Stimulated activated CD4-positive, alpha-beta T cell treated with anti-CD3 and anti-CD28 coated beads, Interleukin-15, amount 100 ng/mL, for 24 hours (primary cell): ENCODE results near the gene TRIM15.
"Not testable (repeated sequence)": the region's sequence is repeated elsewhere in the genome, so short reads cannot be mapped to it uniquely, and the experiment has no call there.

Source experiments
- DNase-seq: peaks from one replicate; pipeline ENCODE4 v3.0.0-alpha.2; 2020

Gene TRIM15

GRCh38 chr6:30163918-30164654 is 740 bp downstream of the TRIM15 start:
- DNase-seq = no peak

GRCh38 chr6:30164714-30165113 is 1.4 kb downstream of the TRIM15 start:
- DNase-seq = no peak

GRCh38 chr6:30165238-30165637 is 1.9 kb downstream of the TRIM15 start:
- DNase-seq = not testable (repeated sequence)

GRCh38 chr6:30167101-30167500 is 3.8 kb downstream of the TRIM15 start:
- DNase-seq = peak; percentile 32

GRCh38 chr6:30168741-30169140 is 5.4 kb downstream of the TRIM15 start:
- no peak for DNase-seq

DNA sequence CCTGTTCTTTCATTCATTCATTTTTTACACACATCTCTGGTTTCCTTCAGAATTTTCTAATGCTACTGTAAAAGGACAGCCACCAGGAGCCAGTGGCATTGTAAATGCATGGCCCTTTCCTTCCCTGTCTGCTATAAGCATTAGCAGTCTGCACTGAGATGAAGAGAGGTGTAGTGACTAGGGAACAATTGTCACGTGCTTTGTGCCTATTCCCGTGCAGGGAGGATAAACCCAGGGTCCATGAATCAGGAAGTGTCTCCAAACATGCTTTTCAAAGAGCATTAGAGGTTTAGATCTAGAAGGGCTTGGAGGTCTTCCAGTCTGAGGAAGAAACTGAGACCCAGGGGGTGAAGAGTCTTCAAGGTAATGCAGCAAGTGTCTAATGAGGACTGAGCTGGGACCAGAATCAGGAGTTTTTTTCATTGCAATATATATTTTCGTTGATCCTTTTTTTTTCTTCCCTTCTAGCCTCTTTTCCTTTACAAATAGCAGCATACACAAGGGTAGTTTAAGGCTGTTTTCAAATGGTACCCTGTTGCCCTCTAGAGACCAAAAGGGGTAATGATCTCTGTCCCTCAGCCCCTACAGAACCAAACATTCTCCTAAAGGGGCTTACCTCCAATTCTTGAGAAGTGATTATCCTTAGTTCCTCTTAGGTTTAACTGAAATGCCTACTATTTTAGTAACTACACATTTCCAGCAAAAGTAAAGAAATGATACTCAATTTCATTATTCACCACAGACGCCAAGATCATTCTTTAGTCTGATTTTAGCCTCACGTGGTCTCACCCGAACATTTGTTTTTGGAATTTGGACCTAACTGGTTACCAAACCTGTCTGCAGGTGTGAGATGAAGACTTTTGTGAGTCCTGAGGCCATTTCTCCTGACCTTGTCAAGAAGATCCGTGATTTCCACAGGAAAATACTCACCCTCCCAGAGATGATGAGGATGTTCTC is 6.6 kb downstream of the TRIM15 start:
- no peak for DNase-seq

DNA sequence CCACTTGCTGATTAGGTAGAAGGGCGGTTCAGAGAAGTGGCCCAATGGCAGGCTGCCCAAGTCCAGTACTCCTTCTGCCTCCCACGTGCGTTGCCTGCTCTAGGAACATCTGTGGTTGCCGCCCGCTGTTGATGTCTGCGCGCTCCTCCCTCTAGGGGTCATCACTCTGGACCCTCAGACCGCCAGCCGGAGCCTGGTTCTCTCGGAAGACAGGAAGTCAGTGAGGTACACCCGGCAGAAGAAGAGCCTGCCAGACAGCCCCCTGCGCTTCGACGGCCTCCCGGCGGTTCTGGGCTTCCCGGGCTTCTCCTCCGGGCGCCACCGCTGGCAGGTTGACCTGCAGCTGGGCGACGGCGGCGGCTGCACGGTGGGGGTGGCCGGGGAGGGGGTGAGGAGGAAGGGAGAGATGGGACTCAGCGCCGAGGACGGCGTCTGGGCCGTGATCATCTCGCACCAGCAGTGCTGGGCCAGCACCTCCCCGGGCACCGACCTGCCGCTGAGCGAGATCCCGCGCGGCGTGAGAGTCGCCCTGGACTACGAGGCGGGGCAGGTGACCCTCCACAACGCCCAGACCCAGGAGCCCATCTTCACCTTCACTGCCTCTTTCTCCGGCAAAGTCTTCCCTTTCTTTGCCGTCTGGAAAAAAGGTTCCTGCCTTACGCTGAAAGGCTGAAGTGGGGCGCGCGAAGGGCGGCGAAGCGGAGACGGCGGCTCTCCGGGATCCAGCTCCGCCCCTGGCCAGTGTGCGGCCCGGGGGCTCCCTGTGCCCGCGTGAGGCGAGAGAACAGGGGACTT is 8.5 kb downstream of the TRIM15 start:
- no peak for DNase-seq

DNA sequence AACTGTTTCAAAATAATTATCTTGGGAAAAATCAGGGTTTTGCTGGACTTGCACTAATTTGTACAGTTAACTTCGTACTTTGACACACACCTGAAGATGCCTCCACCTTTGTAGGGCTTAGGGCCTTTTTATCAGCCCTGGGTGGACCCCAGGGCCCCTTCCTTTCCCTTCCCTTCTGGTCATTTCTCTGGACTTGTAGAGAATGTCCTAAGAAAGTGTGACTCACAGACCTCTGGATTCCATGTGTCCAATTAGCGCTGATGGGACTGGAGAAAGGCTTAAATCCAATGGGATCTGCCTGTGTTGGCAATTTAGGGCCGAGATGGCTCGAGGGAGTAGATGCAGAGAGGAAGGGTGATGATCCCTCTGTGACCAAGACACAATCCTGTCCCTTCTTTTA is 9.3 kb downstream of the TRIM15 start:
- no peak for DNase-seq

GRCh38 chr6:30175765-30176164 is 12.4 kb downstream of the TRIM15 start:
- DNase-seq = no peak

DNA sequence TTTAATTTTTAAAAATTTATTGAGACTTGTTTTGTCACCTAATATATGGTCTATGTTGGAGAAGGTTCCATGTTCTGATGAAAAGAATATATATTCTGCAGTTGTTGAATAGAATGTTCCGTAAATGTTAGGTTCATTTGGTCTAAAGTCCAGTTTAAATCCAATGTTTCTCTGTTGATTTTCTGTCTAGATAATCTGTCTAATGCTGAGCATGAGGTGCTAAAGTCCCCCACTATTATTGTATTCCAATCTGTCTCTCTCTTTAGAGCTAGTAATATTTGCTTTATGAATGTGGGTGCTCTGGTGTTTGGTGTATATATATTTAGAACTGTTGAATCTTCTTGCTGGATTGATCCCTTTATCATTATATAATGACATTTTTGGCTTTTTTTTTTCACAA is 15.5 kb downstream of the TRIM15 start:
- DNase-seq = no peak

- DNase-seq = no peak
Measured at GRCh38 chr6:30180145-30180544, 16.8 kb downstream of the TRIM15 start.

DNA sequence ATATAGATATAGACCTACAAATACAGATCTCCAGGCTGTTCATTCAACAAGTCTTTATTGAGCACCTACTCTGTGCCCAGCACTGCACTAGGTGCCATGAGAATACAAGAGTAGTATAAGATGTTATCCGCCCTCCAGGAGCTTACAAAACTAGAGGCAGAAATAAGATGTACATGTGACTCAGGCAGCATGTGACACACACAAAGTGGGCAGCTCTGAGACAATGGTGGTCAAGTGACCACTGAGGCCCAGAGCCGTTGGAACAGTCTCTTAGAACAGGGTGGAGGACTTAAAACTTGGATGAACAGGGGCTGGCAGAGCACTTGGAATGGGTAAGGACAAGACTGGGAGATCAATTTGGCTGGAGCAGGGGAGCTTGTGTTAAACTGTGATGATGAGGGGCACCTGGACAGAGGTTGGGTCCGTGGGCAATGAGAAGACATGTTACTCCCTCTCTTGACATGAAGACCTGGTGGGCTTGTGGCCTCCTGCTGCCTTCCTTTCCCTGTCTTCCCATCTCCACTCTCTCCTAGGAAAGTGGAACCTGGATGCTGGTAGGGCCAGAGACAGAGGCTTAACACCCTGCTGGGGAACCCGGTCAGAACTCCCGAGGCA is 21.2 kb downstream of the TRIM15 start:
- DNase-seq = no peak

GRCh38 chr6:30185846-30186484 is 22.6 kb downstream of the TRIM15 start:
- no peak for DNase-seq

DNA sequence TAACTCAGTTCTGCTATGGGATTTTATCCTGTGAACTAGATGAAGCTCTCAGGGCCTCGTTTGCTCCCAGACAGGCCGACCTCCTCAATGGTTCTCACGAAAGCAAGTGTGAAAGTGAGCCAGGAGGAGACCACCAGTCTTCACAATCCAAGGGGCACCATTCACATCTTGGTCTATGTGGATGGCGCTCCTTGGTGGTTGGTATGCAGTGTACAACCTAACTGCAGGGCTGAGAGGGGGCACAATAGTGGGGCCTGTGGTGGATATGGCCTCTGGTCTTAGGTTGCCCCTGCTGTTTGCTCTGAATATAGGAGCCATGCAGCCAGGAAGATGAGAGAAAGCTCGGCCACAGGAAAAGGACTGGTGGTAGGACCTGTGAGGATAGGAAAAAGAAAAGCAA is 25.2 kb downstream of the TRIM15 start:
- no peak for DNase-seq

GRCh38 chr6:30192076-30192475 is 28.7 kb downstream of the TRIM15 start:
- no peak for DNase-seq

DNA sequence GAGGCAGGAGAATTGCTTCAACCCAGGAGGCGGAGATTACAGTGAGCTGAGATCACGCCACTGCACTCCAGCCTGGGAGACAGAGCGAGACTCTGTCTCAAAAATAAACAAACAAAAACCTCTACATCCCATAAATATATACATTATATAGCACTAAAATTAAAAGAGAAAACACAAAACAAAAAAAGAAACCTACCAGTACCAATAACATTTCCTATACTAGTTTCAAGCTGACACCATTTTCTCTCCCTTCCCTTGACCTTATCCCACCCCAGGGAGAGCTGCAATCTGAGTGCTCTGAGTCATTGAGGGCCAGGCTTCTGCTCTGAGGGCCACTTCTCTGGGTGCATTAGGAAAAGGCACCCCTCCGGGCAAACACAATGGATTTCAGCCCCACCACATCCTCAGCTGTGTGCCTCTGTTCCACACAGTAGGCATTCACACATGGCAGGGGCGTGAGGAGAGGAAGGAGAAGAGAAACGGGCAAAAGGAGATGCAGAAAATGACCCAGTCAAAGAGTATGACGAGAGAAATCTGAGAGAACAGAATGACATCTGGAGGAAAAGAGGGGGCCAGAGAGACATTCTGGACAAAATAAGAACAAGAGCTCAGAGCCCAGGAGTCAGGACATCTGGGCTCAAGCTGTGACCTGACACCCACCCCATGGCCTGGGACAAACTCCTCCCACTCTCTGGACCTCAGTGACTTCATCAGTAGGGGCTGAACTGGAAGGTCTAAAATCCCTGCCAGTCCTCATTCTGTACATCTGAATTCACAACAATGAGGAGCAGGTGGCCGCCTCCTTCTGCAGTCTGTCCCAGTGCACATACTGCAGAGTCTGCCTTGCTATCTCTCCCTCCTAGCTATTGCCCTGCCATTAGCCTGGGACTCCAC is 31.7 kb downstream of the TRIM15 start:
- no peak for DNase-seq

- no peak for DNase-seq
Measured at GRCh38 chr6:30195951-30196350, 32.6 kb downstream of the TRIM15 start.

GRCh38 chr6:30196376-30196775 is 33.0 kb downstream of the TRIM15 start:
- DNase-seq = no peak

DNA sequence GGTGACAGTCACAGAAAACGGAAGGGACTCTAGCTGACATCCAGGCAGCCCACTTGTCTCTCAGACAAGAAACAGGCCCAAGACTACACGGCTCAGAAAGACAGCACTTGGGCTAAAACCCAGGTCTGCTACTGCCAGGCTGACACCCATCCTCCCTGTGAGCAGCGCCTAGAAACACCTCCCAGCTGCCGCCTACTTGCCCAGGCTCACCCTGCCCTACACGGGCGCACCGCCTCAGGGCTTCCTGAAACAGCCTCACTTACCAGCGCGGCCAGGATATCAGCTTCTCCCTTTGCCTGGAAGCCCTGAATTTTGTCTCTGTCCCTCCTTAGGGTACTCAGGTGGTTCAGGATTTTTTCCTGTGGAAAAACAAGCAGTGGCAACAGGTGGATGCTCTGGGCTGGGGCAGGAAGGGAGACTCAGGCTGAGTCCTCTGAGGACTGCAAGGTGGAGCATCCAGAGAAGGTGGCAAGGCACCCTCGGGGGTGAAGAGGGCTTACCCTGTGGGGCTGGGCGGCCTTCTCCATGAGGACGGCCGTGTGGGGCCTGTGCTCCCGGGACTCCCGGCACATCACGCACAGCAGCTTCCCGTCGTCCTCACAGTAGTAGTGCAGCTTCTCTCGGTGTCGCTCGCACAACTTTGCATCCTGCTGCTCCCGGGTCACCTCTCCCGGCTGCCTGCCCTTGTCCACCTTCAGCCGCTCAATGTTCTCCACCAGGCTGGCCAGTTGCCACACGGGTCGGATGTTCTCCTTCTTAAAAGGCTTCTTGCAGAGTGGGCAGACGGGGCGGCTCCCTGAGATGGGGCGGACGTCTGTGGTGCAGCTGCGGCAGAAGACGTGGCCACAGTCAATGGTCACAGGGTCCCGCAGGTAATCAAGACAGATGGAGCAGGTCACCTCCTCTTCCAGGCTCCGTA is 35.1 kb downstream of the TRIM15 start:
- no peak for DNase-seq
